Activated CD8-positive, alpha-beta memory T cell treated with anti-CD3 and anti-CD28 coated beads for 48 hours (primary cell): ENCODE measurements around the gene SPIN2B.

Experiments used
- DNase-seq, 3 experiments: peaks; one replicate each; pipeline ENCODE4 v3.0.0-alpha.2; 2020; ENCODE audit warnings: low read depth in 2 of 3, low spot score in 2 of 3

SPIN2B gene

GRCh38 chrX:57074458-57074857 lies 46.9 kb downstream of the SPIN2B start:
- no peak for DNase-seq

- DNase-seq: no peak
Observed at GRCh38 chrX:57070185-57070984, 51.0 kb downstream of the SPIN2B start.
